ENCODE results near the gene PIGN. TPM values are rescaled to one million over a fixed set of nuclear protein-coding genes. Genes with fewer than 3 reads are reported as not detected.
A peak's percentile ranks its signal among the peaks of the same experiment; 100 is the strongest.

Gene PIGN
- total RNA-seq: 17.2 and 22.6 TPM in 2 replicates

- H3K36me3 ChIP-seq (ENCODE audit: control insufficient read depth, insufficient read depth, low read length): no peaks in the 10 kb centered on the region
Measured at GRCh38 chr18:62186774-62187542, at the start of gene PIGN, which contains the start of gene RELCH. Gene PIGN (minus strand): TSS chr18:62187056. CDS start chr18:62161353, 25,703 bp downstream. Gene RELCH (plus strand): TSS chr18:62187255. CDS start chr18:62187506, 251 bp downstream.

GRCh38 chr18:62236252-62236651, 49.4 kb upstream of the PIGN start:
- no peaks in the 10 kb centered on the region for H3K36me3 ChIP-seq (ENCODE audit: control insufficient read depth, insufficient read depth, low read length)
- TF ChIP-seq CTCF (IDR thresholded peaks at IDR 0.05; ENCODE audit: insufficient read depth, low read length, poor library complexity, severe bottlenecking): no peak
- no peaks in the 10 kb centered on the region for H3K27me3 ChIP-seq (ENCODE audit: control insufficient read depth, insufficient read depth, low read length)
- no peak overlapping the region for H3K4me3 ChIP-seq (ENCODE audit: low read depth, low read length)
- DNase-seq (ENCODE audit: low read depth): no peak

More at GRCh38 chr18:62186774-62187542, at the start of gene PIGN, which contains the start of gene RELCH:
- Histone ChIP-seq H3K27me3 (ENCODE audit: control insufficient read depth, insufficient read depth, low read length) (no peaks in the 10 kb centered on the region), H3K4me3 (ENCODE audit: low read depth, low read length) (peak within 1 kb of the TSS; percentile 97)
- peak; percentile 93 for DNase-seq (ENCODE audit: low read depth)
- TF ChIP-seq CTCF (IDR thresholded peaks at IDR 0.05; ENCODE audit: insufficient read depth, low read length, poor library complexity, severe bottlenecking): no peak

- no peak for TF ChIP-seq CTCF (IDR thresholded peaks at IDR 0.05; ENCODE audit: insufficient read depth, low read length, poor library complexity, severe bottlenecking)
- no peaks in the 10 kb centered on the region for H3K36me3 ChIP-seq (ENCODE audit: control insufficient read depth, insufficient read depth, low read length)
- no peaks in the 10 kb centered on the region for H3K27me3 ChIP-seq (ENCODE audit: control insufficient read depth, insufficient read depth, low read length)
- no peak overlapping the region for H3K4me3 ChIP-seq (ENCODE audit: low read depth, low read length)
- DNase-seq (ENCODE audit: low read depth): no peak
Measured at GRCh38 chr18:62226047-62226446, 39.2 kb upstream of the PIGN start.

GRCh38 chr18:62224229-62224628, 37.4 kb upstream of the PIGN start:
- no peaks in the 10 kb centered on the region for H3K36me3 ChIP-seq (ENCODE audit: control insufficient read depth, insufficient read depth, low read length)
- no peak for DNase-seq (ENCODE audit: low read depth)

GRCh38 chr18:62214790-62215189, 27.9 kb upstream of the PIGN start:
- H3K27me3 ChIP-seq (ENCODE audit: control insufficient read depth, insufficient read depth, low read length): no peaks in the 10 kb centered on the region
- no peak for DNase-seq (ENCODE audit: low read depth)
- no peak overlapping the region for H3K4me3 ChIP-seq (ENCODE audit: low read depth, low read length)
- no peak for TF ChIP-seq CTCF (IDR thresholded peaks at IDR 0.05; ENCODE audit: insufficient read depth, low read length, poor library complexity, severe bottlenecking)
- no peaks in the 10 kb centered on the region for H3K36me3 ChIP-seq (ENCODE audit: control insufficient read depth, insufficient read depth, low read length)

More at GRCh38 chr18:62224229-62224628, 37.4 kb upstream of the PIGN start:
- TF ChIP-seq CTCF (IDR thresholded peaks at IDR 0.05; ENCODE audit: insufficient read depth, low read length, poor library complexity, severe bottlenecking): no peak
- Histone ChIP-seq H3K4me3 (ENCODE audit: low read depth, low read length) (no peak overlapping the region), H3K27me3 (ENCODE audit: control insufficient read depth, insufficient read depth, low read length) (no peaks in the 10 kb centered on the region)
